Right atrium auricular region (tissue), 2 donors: ENCODE results near the gene STXBP2. TPM values are rescaled to one million over a fixed set of nuclear protein-coding genes. Genes with fewer than 3 reads are reported as not detected.

Experiments used
- DNase-seq: peaks from one replicate; pipeline ENCODE4 v3.0.0-alpha.2; 2019; ENCODE audit warnings: low spot score
- H3K27ac ChIP-seq, 2 donors: fragments of 200-600 bp; sonication (generic); 1 replicate in 1 of 2; 2 replicates in 1 of 2; pipeline ENCODE4 v1.5.1; 2016 to 2019
- H3K27me3 ChIP-seq, 2 donors: fragments of 200-600 bp; sonication (generic); one replicate each; pipeline versions ENCODE4 v1.5.1 to v1.6.0; 2017 to 2019
- H3K36me3 ChIP-seq: fragments of 200-600 bp; sonication (generic); one replicate; pipeline ENCODE4 v1.5.1; 2016
- H3K4me1 ChIP-seq, 2 donors: fragments of 200-600 bp; sonication (generic); one replicate each; pipeline versions ENCODE4 v1.5.1 to v1.6.0; 2017 to 2019
- H3K4me3 ChIP-seq, 2 donors: fragments of 200-600 bp; sonication (generic); 1 replicate in 1 of 2; 2 replicates in 1 of 2; pipeline ENCODE4 v1.5.1; 2017 to 2019; ENCODE audit warnings: mild to moderate bottlenecking in 1 of 2, moderate library complexity in 1 of 2
- H3K9me3 ChIP-seq, 2 donors: fragments of 200-600 bp; sonication (generic); one replicate each; pipeline ENCODE4 v1.5.1; 2019
- total RNA-seq, 2 donors: library from RNA; depleted of rRNA; stranded (reverse); fragments of >200 nt; gene quantifications; one replicate each; pipeline ENCODE4 v1.1.0, GENCODE V29; 2016
- TF ChIP-seq, protein P1 (sequence below), 2 donors: fragments of 200-600 bp; sonication (generic); IDR thresholded peaks; one replicate each; pipeline ENCODE4 v1.5.1; 2019; ENCODE audit warnings: antibody characterized with exemption in 2 of 2

STXBP2 gene
- total RNA-seq, 2 donors from 2014 or later, result 6.4 to 14.9 TPM

DNA sequence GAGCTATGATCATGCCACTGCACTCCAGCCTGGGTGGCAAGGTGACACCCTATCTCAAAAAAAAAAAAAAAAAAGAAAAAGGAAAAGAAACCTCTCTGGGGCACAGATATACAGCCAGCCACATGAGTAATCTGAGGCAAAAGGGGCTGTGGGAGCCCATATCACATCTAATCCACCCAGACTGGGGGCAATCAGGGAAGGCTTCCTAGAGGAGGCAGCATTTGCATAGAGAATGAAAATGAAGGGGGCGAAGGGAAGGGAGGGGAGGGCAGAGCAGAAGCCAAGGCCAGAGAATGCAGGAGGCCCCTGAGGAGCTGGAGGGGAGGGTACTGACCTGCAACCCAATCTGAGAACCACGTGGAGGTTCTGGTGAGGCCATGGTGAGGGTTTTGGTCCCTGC, 13.2 kb downstream of the STXBP2 start:
- no peak for DNase-seq
- H3K27me3 ChIP-seq, result no peaks in the 10 kb centered on the region
- no peaks in the 10 kb centered on the region for H3K9me3 ChIP-seq
- H3K36me3 ChIP-seq, result no peaks in the 10 kb centered on the region
- H3K4me3 ChIP-seq, result no peak overlapping the region
- TF ChIP-seq, protein P1, sequence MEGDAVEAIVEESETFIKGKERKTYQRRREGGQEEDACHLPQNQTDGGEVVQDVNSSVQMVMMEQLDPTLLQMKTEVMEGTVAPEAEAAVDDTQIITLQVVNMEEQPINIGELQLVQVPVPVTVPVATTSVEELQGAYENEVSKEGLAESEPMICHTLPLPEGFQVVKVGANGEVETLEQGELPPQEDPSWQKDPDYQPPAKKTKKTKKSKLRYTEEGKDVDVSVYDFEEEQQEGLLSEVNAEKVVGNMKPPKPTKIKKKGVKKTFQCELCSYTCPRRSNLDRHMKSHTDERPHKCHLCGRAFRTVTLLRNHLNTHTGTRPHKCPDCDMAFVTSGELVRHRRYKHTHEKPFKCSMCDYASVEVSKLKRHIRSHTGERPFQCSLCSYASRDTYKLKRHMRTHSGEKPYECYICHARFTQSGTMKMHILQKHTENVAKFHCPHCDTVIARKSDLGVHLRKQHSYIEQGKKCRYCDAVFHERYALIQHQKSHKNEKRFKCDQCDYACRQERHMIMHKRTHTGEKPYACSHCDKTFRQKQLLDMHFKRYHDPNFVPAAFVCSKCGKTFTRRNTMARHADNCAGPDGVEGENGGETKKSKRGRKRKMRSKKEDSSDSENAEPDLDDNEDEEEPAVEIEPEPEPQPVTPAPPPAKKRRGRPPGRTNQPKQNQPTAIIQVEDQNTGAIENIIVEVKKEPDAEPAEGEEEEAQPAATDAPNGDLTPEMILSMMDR (IDR thresholded peaks at IDR 0.05), result no peak
- no peak overlapping the region for H3K27ac ChIP-seq
- peaks cover 0 to 8% of the 10 kb centered on the region in 2 donors for H3K4me1 ChIP-seq

DNA sequence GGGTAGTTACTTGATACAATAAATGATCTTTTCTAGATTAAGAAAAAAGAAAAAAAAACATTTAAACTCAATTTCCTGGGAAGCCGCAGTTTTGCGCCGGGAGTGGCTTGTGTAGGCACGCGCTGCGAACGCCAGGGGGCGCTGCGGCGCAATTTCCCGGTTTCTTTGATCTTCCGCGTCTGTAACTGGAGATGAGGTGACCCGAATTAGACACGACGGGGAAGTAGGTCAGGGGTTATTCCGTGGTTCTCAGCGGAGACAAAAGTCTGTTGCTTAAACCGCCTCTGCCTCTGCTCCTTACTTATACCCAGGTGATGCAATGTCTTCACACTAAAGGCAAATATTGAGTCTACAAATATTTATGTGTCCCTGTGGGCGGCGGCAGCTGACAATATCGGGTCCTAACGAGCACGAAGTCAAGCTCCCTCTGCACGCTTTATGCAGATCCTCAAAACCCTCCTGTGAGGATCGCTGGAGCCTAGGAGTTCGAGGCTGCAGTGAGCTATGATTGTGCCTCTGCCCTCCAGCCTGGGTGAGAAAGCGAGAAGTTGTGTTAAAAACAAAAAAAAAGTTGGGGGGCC, 15.2 kb downstream of the STXBP2 start:
- no peaks in the 10 kb centered on the region for H3K9me3 ChIP-seq
- H3K4me1 ChIP-seq, result peaks cover 0 to 8% of the 10 kb centered on the region in 2 donors
- no peak overlapping the region for H3K27ac ChIP-seq
- H3K27me3 ChIP-seq, result no peaks in the 10 kb centered on the region
- DNase-seq, result peak; percentile 81
- H3K36me3 ChIP-seq, result no peaks in the 10 kb centered on the region
- peak overlapping the region in 1 of 2 donors; percentile 35 for H3K4me3 ChIP-seq
- TF ChIP-seq, protein P1 (IDR thresholded peaks at IDR 0.05), result peak; percentile 97 to 98

DNA sequence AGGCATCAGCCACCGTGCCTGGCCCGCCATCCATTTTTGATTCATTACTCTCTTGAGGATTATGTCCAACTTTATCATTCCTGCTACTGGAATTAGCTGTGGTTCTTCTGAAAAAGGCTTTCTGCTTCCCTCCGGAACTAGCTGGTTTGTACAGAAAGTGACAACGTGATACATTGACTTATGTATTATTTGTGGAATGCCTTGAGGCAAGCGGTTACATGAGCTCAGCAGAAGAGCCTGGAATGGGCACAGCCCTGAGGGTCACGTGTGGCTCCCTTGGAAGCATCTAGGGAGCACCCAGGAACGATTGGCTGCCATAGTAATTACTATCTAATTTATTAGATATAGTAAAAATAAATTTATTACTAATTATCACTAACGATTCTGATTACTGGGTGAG, 17.5 kb downstream of the STXBP2 start:
- no peaks in the 10 kb centered on the region for H3K36me3 ChIP-seq
- peaks cover 0 to 8% of the 10 kb centered on the region in 2 donors for H3K4me1 ChIP-seq
- H3K27me3 ChIP-seq, result no peaks in the 10 kb centered on the region
- no peaks in the 10 kb centered on the region for H3K9me3 ChIP-seq
- no peak overlapping the region for H3K4me3 ChIP-seq
- H3K27ac ChIP-seq, result no peak overlapping the region
- TF ChIP-seq, protein P1 (IDR thresholded peaks at IDR 0.05), result no peak
- no peak for DNase-seq

DNA sequence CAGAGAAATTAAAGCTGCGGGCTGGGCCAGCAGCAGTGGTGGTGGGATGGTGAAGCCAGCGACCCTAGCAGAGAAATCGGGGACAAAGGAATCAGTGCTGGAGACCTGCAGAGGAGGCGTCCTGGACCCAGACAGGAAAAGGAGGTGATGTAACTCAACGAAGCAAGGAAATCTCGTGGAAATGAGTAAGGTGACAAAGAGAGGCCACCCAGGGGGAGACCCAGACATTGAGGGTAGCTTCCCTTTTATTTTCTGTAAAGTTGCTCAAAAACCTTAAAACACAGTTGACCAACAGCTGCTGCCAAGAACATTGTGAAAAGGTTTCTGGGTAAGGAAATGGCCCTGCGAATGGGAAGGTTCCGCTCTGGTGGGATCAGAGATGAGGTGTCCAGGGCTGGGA, 18.7 kb downstream of the STXBP2 start:
- H3K4me1 ChIP-seq, result peaks cover 0 to 8% of the 10 kb centered on the region in 2 donors
- no peak for DNase-seq
- TF ChIP-seq, protein P1 (IDR thresholded peaks at IDR 0.05), result no peak
- no peak overlapping the region for H3K27ac ChIP-seq
- H3K27me3 ChIP-seq, result no peaks in the 10 kb centered on the region
- H3K9me3 ChIP-seq, result no peaks in the 10 kb centered on the region
- no peak overlapping the region for H3K4me3 ChIP-seq
- H3K36me3 ChIP-seq, result no peaks in the 10 kb centered on the region

DNA sequence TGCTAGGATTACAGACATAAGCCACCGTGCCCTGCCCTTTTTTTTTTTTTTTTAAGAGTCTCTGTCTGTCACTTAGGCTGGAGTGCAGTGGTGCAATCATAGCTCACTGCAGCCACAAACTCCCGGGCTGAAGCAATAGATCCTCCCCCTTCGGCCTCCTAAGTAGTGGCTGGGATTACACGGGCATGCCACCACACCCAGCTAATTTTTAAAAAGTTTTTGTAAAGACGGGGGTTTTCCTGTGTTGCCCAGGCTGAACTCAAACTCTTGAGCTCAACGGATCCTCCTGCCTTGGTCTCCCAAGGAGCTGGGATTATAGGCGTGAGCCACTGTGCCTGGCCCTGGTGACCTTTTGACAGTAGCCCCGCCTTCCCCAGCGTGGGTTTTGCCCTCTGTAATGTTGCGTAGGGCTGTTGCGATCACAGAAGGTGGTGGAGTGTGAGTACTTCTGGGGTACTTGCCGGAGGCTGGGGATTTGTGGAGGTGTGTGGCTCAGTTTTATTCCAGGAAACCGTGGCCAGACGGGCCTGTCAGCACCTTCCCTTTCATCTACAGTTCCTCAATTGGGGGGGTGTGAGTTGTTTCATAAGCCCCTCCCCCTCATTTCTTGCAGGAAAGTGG, 20.3 kb downstream of the STXBP2 start:
- DNase-seq, result no peak
- Histone ChIP-seq H3K4me3 (no peak overlapping the region), H3K9me3 (no peaks in the 10 kb centered on the region), H3K27me3 (no peaks in the 10 kb centered on the region), H3K4me1 (peaks cover 0 to 2% of the 10 kb centered on the region in 2 donors), H3K36me3 (no peaks in the 10 kb centered on the region), H3K27ac (no peak overlapping the region)
- TF ChIP-seq, protein P1 (IDR thresholded peaks at IDR 0.05), result no peak
